GM12878 (cell line): ENCODE measurements around the gene RTF1. TPM values are rescaled to one million over a fixed set of nuclear protein-coding genes. Genes with fewer than 3 reads are reported as not detected.

Source experiments
- ATAC-seq: fragments of 200-7000 bp; cut with Tn5 transposase; 3 replicates; pipeline ENCODE4 v1.9.1; 2020; ENCODE audit warnings: mild to moderate bottlenecking, moderate library complexity
- BruUV-seq: library from RNA; stranded (reverse); fragments of 400-500 nt; replicated peaks from 2 replicates; lab custom pipeline; 2021; lab: Mats Ljungman, UMichigan
- CTCF ChIA-PET: fragments of 300-600 bp; sonication (Branson Sonifier 250); formaldehyde crosslinking; extraction: SDS; loops from one replicate; lab custom pipeline; 2021; ENCODE audit warnings: inconsistent platforms; lab: Yijun Ruan, JAX
- POLR2A ChIA-PET: fragments of 350-600 bp; formaldehyde crosslinking; extraction: SDS; loops from one replicate; lab custom pipeline; 2021; ENCODE audit warnings: inconsistent platforms; lab: Charles Lee
- RAD21 ChIA-PET: fragments of 300-600 bp; sonication (Branson Sonifier 250); formaldehyde crosslinking; loops from one replicate; lab custom pipeline; 2023; ENCODE audit warnings: antibody characterized with exemption; ENCODE audit not compliant: unreplicated experiment; lab: Charles Lee
- SMC1A ChIA-PET: fragments of 300-600 bp; sonication (Branson Sonifier 250); formaldehyde crosslinking; loops from one replicate; lab custom pipeline; 2023; ENCODE audit not compliant: unreplicated experiment, uncharacterized antibody; lab: Charles Lee
- DNase-seq: peaks from one replicate; pipeline ENCODE4 v3.0.0-alpha.2; 2011; ENCODE audit warnings: low read depth, low spot score
- FAIRE-seq: peaks from 3 replicates; lab custom pipeline; 2011; peaks lifted over from hg19 to GRCh38; lab: Jason Lieb, UNC
- H2AFZ ChIP-seq: 2 replicates; pipeline ENCODE4 v1.6.0; 2011; ENCODE audit warnings: low read depth, low read length, control low read depth; ENCODE audit not compliant: control insufficient read depth
- H3K27ac ChIP-seq: 2 replicates; pipeline ENCODE4 v1.5.1; 2011; ENCODE audit warnings: control low read depth; ENCODE audit not compliant: control insufficient read depth, insufficient read depth
- H3K27me3 ChIP-seq, 2 experiments: replicated peaks in 1 of 2; 2 replicates each; pipeline versions ENCODE4 v1.6.0 to v1.6.1; 2011; ENCODE audit warnings: low read length in 1 of 2; ENCODE audit not compliant: control insufficient read depth in 2 of 2, insufficient read depth in 2 of 2
- H3K36me3 ChIP-seq, 2 experiments: 2 replicates each; pipeline ENCODE4 v1.5.1; 2011; ENCODE audit warnings: low read length in 1 of 2; ENCODE audit not compliant: control insufficient read depth in 2 of 2, insufficient read depth in 2 of 2
- H3K4me1 ChIP-seq: 2 replicates; pipeline ENCODE4 v1.6.1; 2011; ENCODE audit warnings: mild to moderate bottlenecking, low read length, moderate library complexity, mixed read lengths; ENCODE audit not compliant: control insufficient read depth, insufficient read depth
- H3K4me2 ChIP-seq: 2 replicates; pipeline ENCODE4 v1.6.0; 2011; ENCODE audit warnings: control low read depth; ENCODE audit not compliant: control insufficient read depth, insufficient read depth
- H3K4me3 ChIP-seq: fragments of 200-600 bp; sonication (generic); 2 replicates; pipeline ENCODE4 v1.5.1; 2016
- H3K79me2 ChIP-seq: 2 replicates; pipeline ENCODE4 v1.6.0; 2011; ENCODE audit warnings: low read length; ENCODE audit not compliant: control insufficient read depth, insufficient read depth
- H3K9ac ChIP-seq: 2 replicates; pipeline ENCODE4 v1.8.0; 2011; ENCODE audit warnings: low read length, control low read depth, mixed read lengths; ENCODE audit not compliant: control insufficient read depth, insufficient read depth
- H3K9me3 ChIP-seq: replicated peaks from 3 replicates; pipeline ENCODE4 v1.5.1; 2011; ENCODE audit warnings: mild to moderate bottlenecking, low read length; ENCODE audit not compliant: control insufficient read depth, insufficient read depth
- H4K20me1 ChIP-seq: 2 replicates; pipeline ENCODE4 v1.6.0; 2011; ENCODE audit not compliant: control insufficient read depth, insufficient read depth
- CHD1 ChIP-seq: IDR thresholded peaks from 2 replicates; pipeline ENCODE4 v1.6.1; 2012; ENCODE audit warnings: low read depth, low read length, improper control_type of control experiment
- FOXK2 ChIP-seq: fragments of 450-650 bp; IDR thresholded peaks from 2 replicates; pipeline ENCODE4 v1.6.1; 2017; ENCODE audit warnings: mild to moderate bottlenecking, moderate library complexity
- MEF2A ChIP-seq: IDR thresholded peaks from 2 replicates; pipeline ENCODE4 v1.6.1; 2011; ENCODE audit warnings: low read depth, mild to moderate bottlenecking, low read length, moderate library complexity; ENCODE audit not compliant: insufficient read depth
- NFIC ChIP-seq: IDR thresholded peaks from 2 replicates; pipeline ENCODE4 v1.6.1; 2012; ENCODE audit warnings: low read depth, mild to moderate bottlenecking, inconsistent platforms, low read length, moderate library complexity
- RCOR1 ChIP-seq: conservative IDR thresholded peaks from 2 replicates; pipeline ENCODE4 v1.6.1; 2012; ENCODE audit warnings: low read depth, low read length, improper control_type of control experiment
- SMARCA5 ChIP-seq: fragments of 450-650 bp; IDR thresholded peaks from 2 replicates; pipeline ENCODE4 v1.6.1; 2017; ENCODE audit warnings: mild to moderate bottlenecking
- SREBF1 ChIP-seq: IDR thresholded peaks from 2 replicates; pipeline ENCODE4 v1.6.1; 2012; ENCODE audit warnings: mild to moderate bottlenecking, low read length
- STAT1 ChIP-seq: fragments of 450-650 bp; conservative IDR thresholded peaks from 2 replicates; pipeline ENCODE4 v1.6.1; 2014; ENCODE audit warnings: antibody characterized with exemption, mild to moderate bottlenecking
- TCF12 ChIP-seq: IDR thresholded peaks from 2 replicates; pipeline ENCODE4 v1.6.1; 2011; ENCODE audit warnings: low read depth, mild to moderate bottlenecking, low read length
- WGBS: methylation state at CpG from one replicate; pipeline ENCODE4 v1.1.6; 2016; ENCODE audit warnings: low lambda C conversion rate; ENCODE audit not compliant: insufficient replicate concordance, insufficient coverage; ENCODE audit errors: missing lambda C conversion rate; 5-methylcytosine and 5-hydroxymethylcytosine counted together
- in situ Hi-C: fragments of 300-500 bp; cut with MboI; formaldehyde crosslinking; loops from 9 replicates; pipeline ENCODE4 v1.14.3; 2018; ENCODE audit warnings: mixed read lengths
- intact Hi-C: fragments of 100-400 bp; cut with micrococcal nuclease; formaldehyde crosslinking; loops from one replicate; pipeline ENCODE4 v1.14.2; 2022; ENCODE audit not compliant: unreplicated experiment
- polyA plus RNA-seq, 11 experiments: library from polyadenylated mRNA; depleted of rRNA in 4 of 11; unstranded in 6 of 11; stranded (reverse) in 5 of 11; fragments of >200 nt; fragmentation: Nextera tagmentation in 4 of 11; fragmentation: Illumina TruSeq in 1 of 11; extraction: Ambion mirVana in 4 of 11; extraction: Trizol in 1 of 11; gene quantifications; 1 replicate in 1 of 11; 2 replicates in 10 of 11; pipeline versions ENCODE4 v1.2.1 to v1.2.3, GENCODE V29; 2011 to 2016; ENCODE audit warnings: inconsistent platforms in 2 of 11, missing spikeins in 2 of 11, low read depth in 1 of 11
- total RNA-seq, 4 experiments: library from RNA; depleted of rRNA in 3 of 4; stranded (reverse); fragments of >200 nt in 3 of 4; fragmentation: Illumina TruSeq in 1 of 4; extraction: Trizol in 1 of 4; gene quantifications; 2 replicates each; pipeline versions ENCODE4 v1.2.1 to v1.2.3, GENCODE V29; 2013 to 2021

Gene RTF1
- total and polyA plus RNA-seq, 10 of the 15 experiments (the other 5 are each of a cell fraction or from before 2014, with no cell fraction given), result 7.2 to 67.9 (median 32.3) TPM

DNA sequence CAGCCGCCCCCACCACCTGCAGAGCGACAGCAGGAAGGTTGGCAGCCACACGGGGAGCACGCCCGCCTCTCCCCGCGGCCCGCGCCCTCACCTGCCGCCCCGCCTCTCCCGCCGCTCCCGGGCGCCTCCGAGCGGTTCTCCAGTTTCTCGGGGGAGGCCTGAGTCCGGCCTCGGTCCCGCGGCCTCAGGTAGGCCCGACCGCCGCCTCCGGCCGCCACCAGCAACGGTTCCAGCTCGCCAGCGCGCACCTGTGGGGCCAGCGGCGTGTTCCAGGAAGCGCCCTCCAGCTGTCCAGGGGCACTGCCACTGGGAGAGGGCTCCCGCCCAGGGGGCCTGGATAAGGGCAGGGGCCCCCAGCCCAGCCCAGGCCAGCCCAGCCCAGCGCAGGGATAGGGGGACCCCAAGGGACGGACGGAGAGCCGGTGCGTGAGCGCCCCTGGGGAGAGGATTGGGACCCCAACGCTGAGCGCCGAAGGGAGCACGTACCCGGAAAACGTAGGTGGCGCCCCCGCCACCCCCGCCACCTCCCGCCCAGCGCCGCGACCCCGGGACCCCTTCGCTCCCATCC, 94.5 kb downstream of the RTF1 start:
- FAIRE-seq (no peak), ATAC-seq (no peak; the same call in 2 of the 3 replicates), DNase-seq (no peak)
- H4K20me1 ChIP-seq, result no peaks in the 10 kb centered on the region
- peaks cover 5 to 20% of the 10 kb centered on the region in 2 experiments for H3K27me3 ChIP-seq
- RAD21 ChIA-PET, result no interaction called here
- BruUV-seq, result no TSS peak
- no peak overlapping the region for H3K4me3 ChIP-seq
- CTCF ChIA-PET, result no interaction called here
- POLR2A ChIA-PET, result interaction anchor here (0.9 kb wide), 2 partner anchors 16 to 18 kb away, joined by 3 read pairs; partner anchors contain the start of gene ITPKA
- 39% methylated on average over 20 of the region's 56 CpGs for WGBS
- intact Hi-C loops, result no loop called here
- H3K27ac ChIP-seq, result no peak overlapping the region
- no peaks in the 10 kb centered on the region for H3K9me3 ChIP-seq
- H3K9ac ChIP-seq, result no peak overlapping the region
- SMC1A ChIA-PET, result interaction anchor here (1.1 kb wide), 1 partner anchor 46 kb away, joined by 4 read pairs; no protein-coding TSS in a partner anchor
- in situ Hi-C loops, result no loop called here
- peaks cover 23% of the 10 kb centered on the region for H3K4me1 ChIP-seq
- TF ChIP-seq NFIC (no peak), STAT1 (no peak), MEF2A (no peak), CHD1 (no peak), TCF12 (no peak), FOXK2 (no peak), SMARCA5 (no peak), SREBF1 (no peak), RCOR1 (no peak)
- no peaks in the 10 kb centered on the region for H3K36me3 ChIP-seq
- H3K4me2 ChIP-seq, result no peak overlapping the region
- H2AFZ ChIP-seq, result no peak overlapping the region
- no peaks in the 10 kb centered on the region for H3K79me2 ChIP-seq
